ENCODE measurements around the gene LAMA4. TPM values are rescaled to one million over a fixed set of nuclear protein-coding genes. Genes with fewer than 3 reads are reported as not detected.

LAMA4 gene
- total and polyA plus RNA-seq, 9 donors: 29.0 to 92.8 (median 42.5) TPM

DNA sequence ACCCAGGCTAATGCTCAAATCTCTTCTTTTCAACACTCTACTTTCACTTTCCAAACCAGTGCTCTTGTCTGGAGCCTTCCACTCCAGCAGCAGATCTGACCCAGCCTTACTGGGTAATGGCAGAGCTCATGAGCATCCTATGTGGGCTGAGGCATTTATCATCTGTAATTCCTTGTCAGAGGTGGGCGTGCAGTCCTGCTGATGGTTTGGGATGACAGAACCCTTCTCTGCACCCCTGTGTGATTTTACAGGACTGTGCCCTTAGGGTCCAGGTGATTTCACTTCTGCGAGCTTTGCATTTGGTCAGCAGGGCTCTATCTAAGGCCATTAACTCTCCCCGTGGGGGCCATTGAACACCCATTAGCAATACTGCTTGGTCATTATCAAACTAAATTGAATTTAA lies 55.4 kb downstream of the LAMA4 start:
- Histone ChIP-seq H3K27ac (no peak overlapping the region), H3K27me3 (no peaks in the 10 kb centered on the region), H3K4me1 (ENCODE audit: insufficient read depth) (peaks cover 5% of the 10 kb centered on the region), H3K9me3 (no peaks in the 10 kb centered on the region), H3K36me3 (no peaks in the 10 kb centered on the region), H3K4me3 (no peak overlapping the region)
- intact Hi-C loops (cut with DNase I): no loop called here
- DNase-seq: no peak
- 88 to 95% (median 89%) methylated on average over 3 of the region's 3 CpGs for WGBS, 3 donors
- no peak for TF ChIP-seq EP300 (IDR thresholded peaks at IDR 0.05)
- TF ChIP-seq POLR2A (IDR thresholded peaks at IDR 0.05): no peak
- TF ChIP-seq CTCF (IDR thresholded peaks at IDR 0.05): no peak

DNA sequence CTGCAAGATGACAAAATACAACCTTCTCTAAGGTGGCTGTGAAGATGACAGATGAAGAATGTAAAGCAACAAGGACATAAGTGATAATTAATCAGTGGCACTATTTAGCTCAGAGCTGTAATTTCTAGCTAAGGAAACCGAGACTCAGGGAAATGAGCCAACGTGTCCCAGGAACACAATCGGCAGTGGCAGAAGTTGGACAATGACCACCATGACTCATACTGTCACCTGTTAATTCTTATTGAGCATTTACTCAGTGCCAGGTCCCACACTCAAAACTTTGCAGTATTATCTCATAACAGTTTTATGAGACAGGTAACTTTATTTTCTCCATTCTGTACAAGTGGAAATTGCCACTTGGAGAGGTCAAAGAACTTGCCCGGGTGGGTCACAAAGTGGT lies 55.8 kb downstream of the LAMA4 start:
- WGBS, 3 donors: 86 to 91% (median 86%) methylated on average over 4 of the region's 4 CpGs
- intact Hi-C loops (cut with DNase I): no loop called here

DNA sequence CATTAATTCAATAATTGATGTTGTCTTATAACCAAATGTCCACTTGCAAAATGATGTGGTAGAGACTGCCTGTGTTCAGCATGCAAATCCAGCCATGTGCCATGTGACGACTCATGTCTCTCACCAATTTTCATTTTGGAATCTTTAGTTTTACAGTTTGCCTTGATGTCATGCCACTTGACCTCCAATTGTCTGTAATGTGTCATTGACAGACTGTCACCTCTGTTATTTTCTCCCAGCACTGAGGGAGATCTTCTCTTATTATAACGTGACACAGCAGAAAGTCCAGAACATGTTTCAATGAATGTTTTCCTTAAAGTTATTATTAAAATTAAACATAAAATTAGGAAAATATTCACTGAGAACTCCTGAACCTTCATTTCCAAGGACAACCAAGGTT lies 56.7 kb downstream of the LAMA4 start:
- H3K27ac ChIP-seq: no peak overlapping the region
- no peaks in the 10 kb centered on the region for H3K36me3 ChIP-seq
- no peak for TF ChIP-seq CTCF (IDR thresholded peaks at IDR 0.05)
- TF ChIP-seq EP300 (IDR thresholded peaks at IDR 0.05): no peak
- TF ChIP-seq POLR2A (IDR thresholded peaks at IDR 0.05): no peak
- H3K4me1 ChIP-seq (ENCODE audit: insufficient read depth): peaks cover 2% of the 10 kb centered on the region
- WGBS, 3 donors: 94 to 99% (median 96%) methylated on average over 2 of the region's 2 CpGs
- H3K9me3 ChIP-seq: no peaks in the 10 kb centered on the region
- no peak overlapping the region for H3K4me3 ChIP-seq
- H3K27me3 ChIP-seq: no peaks in the 10 kb centered on the region
- intact Hi-C loops (cut with DNase I): no loop called here
- no peak for DNase-seq

More for the DNA sequence above, 55.8 kb downstream of the LAMA4 start:
- no peaks in the 10 kb centered on the region for H3K36me3 ChIP-seq
- H3K4me3 ChIP-seq: no peak overlapping the region
- no peaks in the 10 kb centered on the region for H3K27me3 ChIP-seq
- no peaks in the 10 kb centered on the region for H3K9me3 ChIP-seq
- DNase-seq: no peak
- TF ChIP-seq EP300 (IDR thresholded peaks at IDR 0.05) (no peak), CTCF (IDR thresholded peaks at IDR 0.05) (no peak), POLR2A (IDR thresholded peaks at IDR 0.05) (no peak)
- no peak overlapping the region for H3K27ac ChIP-seq
- peaks cover 5% of the 10 kb centered on the region for H3K4me1 ChIP-seq (ENCODE audit: insufficient read depth)

- Histone ChIP-seq H3K27ac (no peak overlapping the region), H3K4me1 (ENCODE audit: insufficient read depth) (peaks cover 2% of the 10 kb centered on the region), H3K4me3 (no peak overlapping the region), H3K36me3 (no peaks in the 10 kb centered on the region), H3K9me3 (no peaks in the 10 kb centered on the region), H3K27me3 (no peaks in the 10 kb centered on the region)
- DNase-seq: no peak
- WGBS, 3 donors: 33 to 51% (median 46%) methylated on average over 1 of the region's 1 CpG
- intact Hi-C loops (cut with DNase I): no loop called here
- TF ChIP-seq EP300 (IDR thresholded peaks at IDR 0.05) (no peak), CTCF (IDR thresholded peaks at IDR 0.05) (no peak), POLR2A (IDR thresholded peaks at IDR 0.05) (no peak)
These were observed 58.1 kb downstream of the LAMA4 start for GRCh38 chr6:112196306-112196705.

All from ovary (tissue), 9 donors.